B cell (primary cell): ENCODE results near the gene HSD17B4. TPM values are rescaled to one million over a fixed set of nuclear protein-coding genes. Genes with fewer than 3 reads are reported as not detected.

Experiments
- ATAC-seq: fragments of 200-7000 bp; cut with Tn5 transposase; one replicate; pipeline ENCODE4 v1.10.0; 2021; ENCODE audit warnings: low read depth, mild to moderate bottlenecking, moderate number of reproducible peaks, moderate library complexity
- CTCF ChIA-PET: fragments of 350-600 bp; sonication (Branson Sonifier 250); formaldehyde crosslinking; loops from one replicate; lab custom pipeline; 2021; ENCODE audit warnings: antibody characterized with exemption, inconsistent platforms; lab: Charles Lee
- POLR2A ChIA-PET: fragments of 350-600 bp; sonication (Branson Sonifier 250); formaldehyde crosslinking; loops from one replicate; lab custom pipeline; 2021; ENCODE audit warnings: antibody characterized with exemption; lab: Charles Lee
- DNase-seq: peaks from one replicate; pipeline ENCODE4 v3.0.0; 2013
- H2AFZ ChIP-seq: 2 replicates; pipeline ENCODE4 v1.6.1; 2012; ENCODE audit warnings: mild to moderate bottlenecking, low read depth, low read length; ENCODE audit not compliant: insufficient read depth, poor library complexity, severe bottlenecking
- H3K27ac ChIP-seq, 2 donors: 1 replicate in 1 of 2; 2 replicates in 1 of 2; pipeline ENCODE4 v1.5.1; 2012 to 2013; ENCODE audit warnings: low read length in 2 of 2, mild to moderate bottlenecking in 2 of 2, moderate library complexity in 1 of 2
- H3K27me3 ChIP-seq, 4 experiments: fragments of 200-600 bp in 1 of 4; sonication (generic) in 1 of 4; replicated peaks in 1 of 4; 1 replicate in 2 of 4; 2 replicates in 2 of 4; pipeline versions ENCODE4 v1.6.1 to v1.7.0; 2013 to 2016; ENCODE audit warnings: low read length in 3 of 4, mild to moderate bottlenecking in 2 of 4, mixed read lengths in 1 of 4, moderate library complexity in 1 of 4; ENCODE audit not compliant: insufficient read depth in 4 of 4, control insufficient read depth in 3 of 4; ENCODE audit errors: control extremely low read depth in 1 of 4
- H3K36me3 ChIP-seq, 2 experiments: replicated peaks in 1 of 2; 1 replicate in 1 of 2; 2 replicates in 1 of 2; pipeline versions ENCODE4 v1.6.1 to v1.7.1; 2013; ENCODE audit warnings: low read length in 1 of 2; ENCODE audit not compliant: insufficient read depth in 2 of 2, control insufficient read depth in 1 of 2; ENCODE audit errors: control extremely low read depth in 1 of 2, extremely low read depth in 1 of 2
- H3K4me1 ChIP-seq, 2 donors: fragments of 200-600 bp in 1 of 2; sonication (generic) in 1 of 2; 1 replicate in 1 of 2; 2 replicates in 1 of 2; pipeline versions ENCODE4 v1.5.1 to v1.6.1; 2013 to 2017; ENCODE audit warnings: low read length in 2 of 2; ENCODE audit not compliant: control insufficient read depth in 2 of 2, insufficient read depth in 2 of 2
- H3K4me2 ChIP-seq: replicated peaks from 2 replicates; pipeline ENCODE3; 2012; ENCODE audit warnings: mild to moderate bottlenecking, low read depth, low read length; ENCODE audit not compliant: poor library complexity, severe bottlenecking
- H3K4me3 ChIP-seq, 5 experiments: fragments of 200-600 bp in 1 of 5; sonication (generic) in 1 of 5; 1 replicate in 3 of 5; 2 replicates in 2 of 5; pipeline versions ENCODE4 v1.5.1 to v1.7.0; 2011 to 2016; ENCODE audit warnings: low read length in 4 of 5, mild to moderate bottlenecking in 4 of 5, low read depth in 2 of 5, control low read depth in 1 of 5, moderate library complexity in 1 of 5; ENCODE audit not compliant: insufficient read depth in 1 of 5; ENCODE audit errors: control extremely low read depth in 1 of 5, extremely low read depth in 1 of 5
- H3K79me2 ChIP-seq: fragments of 200-600 bp; sonication (generic); one replicate; pipeline ENCODE4 v1.6.0; 2016; ENCODE audit warnings: low read length; ENCODE audit not compliant: control insufficient read depth, insufficient read depth
- H3K9ac ChIP-seq: fragments of 200-600 bp; sonication (generic); 2 replicates; pipeline ENCODE4 v1.6.1; 2017; ENCODE audit warnings: mild to moderate bottlenecking, low read length, moderate library complexity
- H3K9me3 ChIP-seq, 3 donors: one replicate each; pipeline versions ENCODE4 v1.6.1 to v1.7.1; 2013; ENCODE audit warnings: low read length in 2 of 3; ENCODE audit not compliant: control insufficient read depth in 2 of 3, insufficient read depth in 1 of 3; ENCODE audit errors: control extremely low read depth in 1 of 3
- H4K20me1 ChIP-seq: 2 replicates; pipeline ENCODE4 v1.6.0; 2012; ENCODE audit warnings: mild to moderate bottlenecking, low read length; ENCODE audit not compliant: insufficient read depth, control insufficient read depth, poor library complexity, severe bottlenecking
- H3K27ac Mint-ChIP-seq: one replicate; pipeline ENCODE4 v1.8.0; 2021; ENCODE audit warnings: mixed read lengths
- H3K27me3 Mint-ChIP-seq: one replicate; pipeline ENCODE4 v1.8.0; 2021; ENCODE audit warnings: mixed read lengths
- H3K4me1 Mint-ChIP-seq: one replicate; pipeline ENCODE4 v1.8.0; 2021; ENCODE audit warnings: mixed read lengths
- H3K4me3 Mint-ChIP-seq: one replicate; pipeline ENCODE4 v1.8.0; 2021; ENCODE audit warnings: mixed read lengths
- H3K9me3 Mint-ChIP-seq: one replicate; pipeline ENCODE4 v1.8.0; 2022; ENCODE audit warnings: mixed read lengths; ENCODE audit not compliant: insufficient read depth
- EZH2 ChIP-seq: IDR thresholded peaks from 2 replicates; pipeline ENCODE4 v1.6.1; 2012; ENCODE audit warnings: borderline replicate concordance, low read depth, mild to moderate bottlenecking, moderate library complexity, low read length; ENCODE audit not compliant: insufficient read depth, poor library complexity, severe bottlenecking
- WGBS: methylation state at CpG from one replicate; pipeline ENCODE4 v1.1.5; 2013; ENCODE audit warnings: missing lambda C conversion rate; ENCODE audit not compliant: insufficient coverage; 5-methylcytosine and 5-hydroxymethylcytosine counted together
- intact Hi-C: fragments of 100-400 bp; cut with micrococcal nuclease; formaldehyde crosslinking; loops from one replicate; pipeline ENCODE4 v1.10.0; 2022
- polyA plus RNA-seq: library from polyadenylated mRNA; depleted of rRNA; stranded (reverse); fragments of >200 nt; gene quantifications from 2 replicates; pipeline ENCODE4 v1.2.3, GENCODE V29; 2012
- total RNA-seq, 2 donors: library from RNA; stranded (reverse); fragments of 120-200 nt in 1 of 2; gene quantifications; 1 replicate in 1 of 2; 2 replicates in 1 of 2; pipeline versions ENCODE4 v1.2.3 to v1.2.4, GENCODE V29; 2013 to 2022
- TF ChIP-seq, protein P1 (sequence below): fragments of 200-600 bp; IDR thresholded peaks from one replicate; pipeline ENCODE4 v1.8.0; 2022; ENCODE audit warnings: antibody characterized with exemption, mild to moderate bottlenecking

The HSD17B4 gene
- total and polyA plus RNA-seq, 2 donors (not counting 1 experiment from before 2014, with no cell fraction given), result 114 to 125 TPM

DNA sequence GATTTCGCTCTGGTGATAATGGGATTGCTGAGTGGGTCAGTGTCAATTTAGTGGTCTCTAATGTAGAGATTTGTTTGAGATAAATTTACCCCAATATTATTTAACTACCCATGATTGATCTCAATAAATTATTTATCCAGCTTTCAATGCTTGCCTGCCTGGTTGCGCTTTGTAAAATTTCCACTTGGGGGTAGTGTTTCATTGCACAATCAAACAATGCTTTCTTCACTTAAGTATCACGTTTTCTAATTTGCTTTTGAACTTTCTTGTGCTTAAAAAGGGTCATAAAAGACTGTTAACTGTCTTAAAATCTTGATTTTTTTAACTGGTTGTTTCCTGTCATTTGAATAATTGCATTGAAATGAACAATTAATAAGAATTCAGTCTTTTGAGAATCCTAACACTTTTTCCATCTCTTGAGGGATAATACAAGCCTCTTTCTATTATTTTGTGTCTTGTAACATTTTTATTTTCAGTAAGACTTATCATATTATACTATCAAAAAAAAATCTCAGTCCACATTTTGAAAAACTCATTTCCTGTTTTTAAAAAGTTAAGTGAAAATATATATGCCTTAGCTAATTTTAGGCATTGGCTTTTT, 18.7 kb downstream of the HSD17B4 start:
- H2AFZ ChIP-seq, result peak overlapping the region; percentile 30
- no peak for ATAC-seq
- peaks cover 10 to 14% of the 10 kb centered on the region in 2 donors for H3K4me1 ChIP-seq
- WGBS, result no CpG with 5 or more reads among the region's 3 CpGs
- no peak overlapping the region for H3K4me3 ChIP-seq
- Mint-ChIP-seq H3K27ac (peak overlapping the region; percentile 53), H3K9me3 (peaks cover 8% of the 10 kb centered on the region), H3K4me1 (peaks cover 28% of the 10 kb centered on the region), H3K4me3 (peak overlapping the region; percentile 10), H3K27me3 (no peaks in the 10 kb centered on the region)
- POLR2A ChIA-PET, result no interaction called here
- H3K36me3 ChIP-seq, result peaks cover 11 to 27% of the 10 kb centered on the region in 2 experiments
- peaks cover 73% of the 10 kb centered on the region for H3K79me2 ChIP-seq
- H3K27ac ChIP-seq, result peak overlapping the region in 1 of 2 donors; percentile 41
- H4K20me1 ChIP-seq, result no peaks in the 10 kb centered on the region
- no peak overlapping the region for H3K9ac ChIP-seq
- TF ChIP-seq, protein P1, sequence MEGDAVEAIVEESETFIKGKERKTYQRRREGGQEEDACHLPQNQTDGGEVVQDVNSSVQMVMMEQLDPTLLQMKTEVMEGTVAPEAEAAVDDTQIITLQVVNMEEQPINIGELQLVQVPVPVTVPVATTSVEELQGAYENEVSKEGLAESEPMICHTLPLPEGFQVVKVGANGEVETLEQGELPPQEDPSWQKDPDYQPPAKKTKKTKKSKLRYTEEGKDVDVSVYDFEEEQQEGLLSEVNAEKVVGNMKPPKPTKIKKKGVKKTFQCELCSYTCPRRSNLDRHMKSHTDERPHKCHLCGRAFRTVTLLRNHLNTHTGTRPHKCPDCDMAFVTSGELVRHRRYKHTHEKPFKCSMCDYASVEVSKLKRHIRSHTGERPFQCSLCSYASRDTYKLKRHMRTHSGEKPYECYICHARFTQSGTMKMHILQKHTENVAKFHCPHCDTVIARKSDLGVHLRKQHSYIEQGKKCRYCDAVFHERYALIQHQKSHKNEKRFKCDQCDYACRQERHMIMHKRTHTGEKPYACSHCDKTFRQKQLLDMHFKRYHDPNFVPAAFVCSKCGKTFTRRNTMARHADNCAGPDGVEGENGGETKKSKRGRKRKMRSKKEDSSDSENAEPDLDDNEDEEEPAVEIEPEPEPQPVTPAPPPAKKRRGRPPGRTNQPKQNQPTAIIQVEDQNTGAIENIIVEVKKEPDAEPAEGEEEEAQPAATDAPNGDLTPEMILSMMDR, result peak; percentile 69
- no peak for TF ChIP-seq EZH2
- peaks cover 11 to 25% (median 13%) of the 10 kb centered on the region in 3 donors for H3K9me3 ChIP-seq
- peak overlapping the region; percentile 29 for H3K4me2 ChIP-seq
- CTCF ChIA-PET, result interaction anchor here (1.0 to 3.3 kb wide), 7 partner anchors 9 to 484 kb away, joined by 3 to 9 read pairs (median 3); partner anchors contain the start of gene HSD17B4
- intact Hi-C loops, result loop anchor here (2.0 kb wide), 1 partner anchor 274 kb away; no protein-coding TSS in a partner anchor
- DNase-seq, result peak; percentile 27
- H3K27me3 ChIP-seq, result no peaks in the 10 kb centered on the region

DNA sequence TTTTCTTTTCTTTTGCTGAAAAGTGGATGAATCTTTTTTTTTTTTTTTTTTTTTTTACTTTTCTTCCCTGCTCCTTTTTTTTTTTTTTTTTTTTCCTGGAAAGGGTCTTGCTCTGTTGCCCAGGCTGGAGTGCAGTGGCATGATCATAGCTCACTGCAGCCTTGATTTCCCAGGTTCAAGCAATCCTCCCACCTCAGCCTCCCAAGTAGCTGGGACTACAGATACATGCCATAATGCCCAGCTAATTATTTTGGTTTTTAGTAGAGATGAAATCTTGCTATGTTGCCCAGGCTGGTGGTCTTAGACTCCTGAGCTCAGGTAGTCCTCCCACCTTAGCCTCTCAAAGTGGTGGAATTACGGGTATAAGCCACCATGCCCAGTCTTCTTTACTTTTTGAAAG, 20.9 kb downstream of the HSD17B4 start:
- H3K27me3 ChIP-seq, result no peaks in the 10 kb centered on the region
- H4K20me1 ChIP-seq, result no peaks in the 10 kb centered on the region
- peaks cover 10 to 14% of the 10 kb centered on the region in 2 donors for H3K4me1 ChIP-seq
- H3K27ac Mint-ChIP-seq, result no peak overlapping the region
- POLR2A ChIA-PET, result interaction anchor here (0.7 kb wide), 1 partner anchor 42 kb away, joined by 5 read pairs; no protein-coding TSS in a partner anchor
- H2AFZ ChIP-seq, result no peak overlapping the region
- CTCF ChIA-PET, result interaction anchor here (0.8 kb wide), 1 partner anchor 38 kb away, joined by 3 read pairs; no protein-coding TSS in a partner anchor
- DNase-seq (no peak), ATAC-seq (no peak)
- 100% methylated on average over 1 of the region's 1 CpG for WGBS
- H3K9me3 ChIP-seq, result peaks cover 4 to 15% (median 13%) of the 10 kb centered on the region in 3 donors
- no peaks in the 10 kb centered on the region for H3K27me3 Mint-ChIP-seq
- intact Hi-C loops, result no loop called here
- H3K4me3 Mint-ChIP-seq, result no peak overlapping the region
- no peak overlapping the region for H3K27ac ChIP-seq
- H3K9ac ChIP-seq, result no peak overlapping the region
- peaks cover 50% of the 10 kb centered on the region for H3K79me2 ChIP-seq
- H3K4me2 ChIP-seq, result no peak overlapping the region
- H3K4me1 Mint-ChIP-seq, result peaks cover 21% of the 10 kb centered on the region
- peaks cover 14 to 38% of the 10 kb centered on the region in 2 experiments for H3K36me3 ChIP-seq
- no peak overlapping the region for H3K4me3 ChIP-seq
- H3K9me3 Mint-ChIP-seq, result peaks cover 5% of the 10 kb centered on the region
- TF ChIP-seq, protein P1, result no peak
- no peak for TF ChIP-seq EZH2
